ENCODE measurements around the gene SPSB1.

GRCh38 chr1:9251501-9251900 is 41.2 kb upstream of the SPSB1 start:
- TF ChIP-seq EZH2 (IDR thresholded peaks at IDR 0.05; ENCODE audit: insufficient read depth, poor library complexity, severe bottlenecking) (no peak), EZH2phosphoT487 (IDR thresholded peaks at IDR 0.05; ENCODE audit: insufficient read depth, low read depth) (no peak)
